ENCODE data around the gene NEURL3. TPM values are rescaled to one million over a fixed set of nuclear protein-coding genes. Genes with fewer than 3 reads are reported as not detected.

The NEURL3 gene
- total and polyA plus RNA-seq, 2 experiments from 2014 or later: not detected

DNA sequence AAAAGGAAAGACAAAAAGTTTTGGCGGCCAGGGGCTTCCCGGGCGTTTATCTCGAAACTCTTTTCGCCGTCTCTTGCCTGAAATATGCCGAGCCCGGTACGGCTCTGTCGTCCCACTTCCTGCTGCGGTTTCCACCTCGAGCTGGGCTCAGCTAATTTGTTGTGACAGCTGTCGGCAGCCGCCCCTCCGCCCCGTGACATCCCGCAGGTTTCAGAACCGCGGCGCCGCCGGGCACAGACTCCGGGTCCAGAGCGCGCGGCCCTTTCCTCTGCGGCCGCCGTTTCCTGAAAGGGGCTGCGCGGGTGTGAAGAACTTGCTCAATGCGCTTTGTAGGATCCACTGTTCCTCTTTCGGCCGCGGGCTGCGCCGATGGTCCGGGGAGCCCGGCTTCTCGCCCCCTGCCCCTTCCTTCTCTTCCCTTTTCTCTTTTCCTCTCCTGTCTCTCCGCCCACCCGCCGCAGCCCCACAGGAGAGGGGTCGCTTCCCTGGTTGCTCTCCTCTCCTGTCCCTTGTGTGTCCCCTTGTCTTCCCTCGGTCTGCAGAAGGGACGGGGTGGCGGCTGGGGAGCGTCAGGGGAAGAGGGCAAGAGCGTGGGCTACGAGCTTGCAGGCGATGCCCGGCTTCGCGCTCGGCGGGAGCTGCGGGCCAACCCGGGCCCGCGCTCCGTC, 32.0 kb upstream of the NEURL3 start:
- Histone ChIP-seq H3K27ac (no peak overlapping the region), H3K9me3 (ENCODE audit: low read depth) (no peaks in the 10 kb centered on the region), H3K4me1 (ENCODE audit: low read depth) (peaks cover 28% of the 10 kb centered on the region), H3K36me3 (no peaks in the 10 kb centered on the region), H3K27me3 (peaks cover 35% of the 10 kb centered on the region), H3K4me3 (peak overlapping the region; percentile 94)
- TF ChIP-seq, protein P1, sequence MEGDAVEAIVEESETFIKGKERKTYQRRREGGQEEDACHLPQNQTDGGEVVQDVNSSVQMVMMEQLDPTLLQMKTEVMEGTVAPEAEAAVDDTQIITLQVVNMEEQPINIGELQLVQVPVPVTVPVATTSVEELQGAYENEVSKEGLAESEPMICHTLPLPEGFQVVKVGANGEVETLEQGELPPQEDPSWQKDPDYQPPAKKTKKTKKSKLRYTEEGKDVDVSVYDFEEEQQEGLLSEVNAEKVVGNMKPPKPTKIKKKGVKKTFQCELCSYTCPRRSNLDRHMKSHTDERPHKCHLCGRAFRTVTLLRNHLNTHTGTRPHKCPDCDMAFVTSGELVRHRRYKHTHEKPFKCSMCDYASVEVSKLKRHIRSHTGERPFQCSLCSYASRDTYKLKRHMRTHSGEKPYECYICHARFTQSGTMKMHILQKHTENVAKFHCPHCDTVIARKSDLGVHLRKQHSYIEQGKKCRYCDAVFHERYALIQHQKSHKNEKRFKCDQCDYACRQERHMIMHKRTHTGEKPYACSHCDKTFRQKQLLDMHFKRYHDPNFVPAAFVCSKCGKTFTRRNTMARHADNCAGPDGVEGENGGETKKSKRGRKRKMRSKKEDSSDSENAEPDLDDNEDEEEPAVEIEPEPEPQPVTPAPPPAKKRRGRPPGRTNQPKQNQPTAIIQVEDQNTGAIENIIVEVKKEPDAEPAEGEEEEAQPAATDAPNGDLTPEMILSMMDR (IDR thresholded peaks at IDR 0.05; ENCODE audit: low read depth, low read length): no peak
- DNase-seq (ENCODE audit: low read depth in 1 of 2, low spot score in 1 of 2): peak; percentile 56 to 64

DNA sequence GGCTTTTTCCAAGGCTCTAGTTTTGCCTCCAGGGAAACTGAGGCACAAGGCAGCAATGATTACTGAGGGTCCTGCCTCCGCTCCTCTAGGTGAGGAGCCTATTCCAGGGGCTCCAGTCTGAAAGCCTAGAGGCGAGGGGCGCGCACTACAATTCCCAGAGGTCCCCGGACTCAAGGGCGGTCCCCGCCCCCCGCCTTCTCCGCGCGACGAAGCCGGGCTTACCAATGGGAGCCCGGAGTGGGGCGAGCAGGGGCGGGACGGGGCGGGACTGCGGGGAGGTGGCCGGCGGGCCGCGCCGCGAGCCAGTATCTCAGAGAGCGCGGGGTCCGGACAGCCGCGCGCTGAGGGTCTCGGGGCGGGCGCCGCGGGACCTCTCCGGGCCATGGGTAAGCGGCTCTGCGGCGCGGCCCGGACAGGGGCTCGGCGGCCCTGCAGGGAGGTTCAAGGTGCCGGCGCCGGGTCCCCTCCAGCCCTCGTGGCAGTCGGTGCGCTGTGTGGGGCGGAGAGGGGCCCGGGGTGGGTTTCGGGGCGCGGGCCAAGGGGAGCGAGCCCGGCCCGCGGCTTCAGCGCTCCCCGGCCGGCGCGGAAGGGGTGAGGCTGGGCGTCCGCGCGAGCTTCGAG, 31.4 kb upstream of the NEURL3 start, which contains the start of gene ARID5A:
ARID5A (plus strand) TSS at position 308 of the 621 bp plus-strand sequence; CDS start at position 383, 75 bp downstream.
- H3K4me3 ChIP-seq: peak within 1 kb of the TSS; percentile 94
- no peaks in the 10 kb centered on the region for H3K9me3 ChIP-seq (ENCODE audit: low read depth)
- TF ChIP-seq, protein P1 (IDR thresholded peaks at IDR 0.05; ENCODE audit: low read depth, low read length): no peak
- peak; percentile 92 to 96 for DNase-seq (ENCODE audit: low read depth in 1 of 2, low spot score in 1 of 2)
- H3K4me1 ChIP-seq (ENCODE audit: low read depth): peaks cover 32% of the 10 kb centered on the region
- H3K27me3 ChIP-seq: peaks cover 35% of the 10 kb centered on the region
- no peaks in the 10 kb centered on the region for H3K36me3 ChIP-seq
- H3K27ac ChIP-seq: no peak within 1 kb of the TSS

DNA sequence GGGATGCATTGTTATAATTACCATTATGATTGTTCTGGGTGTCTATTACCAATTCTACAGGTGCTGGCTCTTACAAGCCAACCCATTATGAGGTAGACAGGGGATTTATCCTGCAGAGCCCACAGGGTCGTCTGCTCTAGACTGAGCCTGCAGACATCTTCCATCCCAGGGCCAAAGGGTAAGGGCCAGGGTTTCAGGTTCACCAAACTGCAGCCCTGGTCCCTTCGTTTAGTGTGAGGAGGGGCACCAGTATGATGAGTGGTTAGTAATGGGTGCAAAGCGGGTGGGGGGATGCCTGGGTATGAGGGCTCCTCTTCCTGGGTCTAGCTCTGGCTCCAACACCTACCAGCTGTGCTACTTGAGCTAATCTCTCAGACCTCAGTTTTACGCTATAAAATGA, 30.2 kb upstream of the NEURL3 start:
- Histone ChIP-seq H3K27me3 (peaks cover 31% of the 10 kb centered on the region), H3K27ac (no peak overlapping the region), H3K4me3 (no peak overlapping the region), H3K4me1 (ENCODE audit: low read depth) (peaks cover 37% of the 10 kb centered on the region), H3K36me3 (no peaks in the 10 kb centered on the region), H3K9me3 (ENCODE audit: low read depth) (no peaks in the 10 kb centered on the region)
- DNase-seq (ENCODE audit: low read depth in 1 of 2, low spot score in 1 of 2): no peak
- TF ChIP-seq, protein P1 (IDR thresholded peaks at IDR 0.05; ENCODE audit: low read depth, low read length): no peak

DNA sequence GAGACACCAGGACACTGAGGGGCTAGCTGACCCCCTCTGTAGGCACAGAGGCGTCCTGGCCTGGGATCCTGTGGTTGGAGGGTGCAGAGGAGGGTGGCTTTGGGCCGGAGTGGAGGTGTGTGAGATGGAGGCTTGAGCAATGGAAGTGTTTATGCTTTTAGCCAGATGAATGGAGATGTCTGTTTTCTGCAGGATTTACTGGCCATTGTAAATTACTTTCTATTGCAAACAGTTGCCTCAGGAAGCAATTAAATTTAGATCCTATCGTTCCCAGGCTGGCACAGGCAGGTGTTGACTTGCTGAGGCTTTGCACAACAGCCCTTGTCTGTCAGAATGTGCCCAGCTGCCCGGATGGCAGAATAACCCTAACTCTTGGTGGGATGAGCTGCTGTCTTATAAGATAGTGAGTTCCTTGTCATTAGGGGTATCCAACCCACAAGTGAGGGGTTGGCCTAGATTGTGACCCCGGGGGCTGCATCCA, 29.6 kb upstream of the NEURL3 start:
- no peak for DNase-seq (ENCODE audit: low read depth in 1 of 2, low spot score in 1 of 2)

DNA sequence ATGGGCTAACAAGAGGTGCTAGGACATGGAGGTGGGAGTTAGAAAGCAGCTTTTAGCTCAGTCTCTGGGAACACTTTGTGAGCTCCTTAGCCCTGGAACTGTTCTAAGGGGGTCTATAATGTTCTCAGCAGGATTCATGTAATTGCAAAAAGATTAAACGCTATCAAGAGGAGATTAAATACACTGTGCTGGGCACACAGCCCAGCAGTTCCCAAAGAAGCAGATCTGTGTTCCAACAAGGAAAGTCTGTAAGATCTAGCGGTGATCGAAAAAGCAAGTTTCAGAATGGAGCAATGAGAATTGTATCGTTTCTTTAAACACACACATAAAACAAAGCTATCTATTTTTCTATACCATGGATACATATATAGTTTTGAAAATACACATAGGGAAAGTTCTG, 29.0 kb upstream of the NEURL3 start:
- no peak overlapping the region for H3K27ac ChIP-seq

More for the DNA sequence above, 29.6 kb upstream of the NEURL3 start:
- no peak overlapping the region for H3K4me3 ChIP-seq
- TF ChIP-seq, protein P1 (IDR thresholded peaks at IDR 0.05; ENCODE audit: low read depth, low read length): no peak
- H3K27ac ChIP-seq: no peak overlapping the region
- peaks cover 37% of the 10 kb centered on the region for H3K4me1 ChIP-seq (ENCODE audit: low read depth)
- H3K36me3 ChIP-seq: no peaks in the 10 kb centered on the region
- H3K27me3 ChIP-seq: peaks cover 25% of the 10 kb centered on the region
- no peaks in the 10 kb centered on the region for H3K9me3 ChIP-seq (ENCODE audit: low read depth)

More for the DNA sequence above, 29.0 kb upstream of the NEURL3 start:
- Histone ChIP-seq H3K36me3 (no peaks in the 10 kb centered on the region), H3K4me1 (ENCODE audit: low read depth) (peaks cover 37% of the 10 kb centered on the region), H3K9me3 (ENCODE audit: low read depth) (no peaks in the 10 kb centered on the region), H3K4me3 (no peak overlapping the region), H3K27me3 (peaks cover 19% of the 10 kb centered on the region)
- peak in 1 of 2 donors; percentile 17 for DNase-seq (ENCODE audit: low read depth in 1 of 2, low spot score in 1 of 2)
- TF ChIP-seq, protein P1 (IDR thresholded peaks at IDR 0.05; ENCODE audit: low read depth, low read length): no peak
